ENCODE data around the gene UVRAG.

GRCh38 chr11:75856912-75857311 is 41.9 kb downstream of the UVRAG start:
- no peak for TF ChIP-seq POLR2A (IDR thresholded peaks at IDR 0.05; ENCODE audit: low read depth, low read length)
- TF ChIP-seq CTCF (conservative IDR thresholded peaks at IDR 0.05; ENCODE audit: low read depth, low read length), result no peak
- TF ChIP-seq RAD21 (IDR thresholded peaks at IDR 0.05; ENCODE audit: low read length), result no peak
- TF ChIP-seq RFX5 (IDR thresholded peaks at IDR 0.05; ENCODE audit: low read depth, low read length), result no peak
- TF ChIP-seq MAZ (IDR thresholded peaks at IDR 0.05; ENCODE audit: borderline replicate concordance, low read depth, low read length), result no peak

All from IMR-90 (cell line).